ENCODE results near the gene SCAMP2. TPM values are rescaled to one million over a fixed set of nuclear protein-coding genes. Genes with fewer than 3 reads are reported as not detected.
"Not testable (repeated sequence)": the region's sequence is repeated elsewhere in the genome, so short reads cannot be mapped to it uniquely, and the experiment has no call there.

Gene SCAMP2
- total RNA-seq, 1 experiment from 2014 or later = 50.2 TPM

DNA sequence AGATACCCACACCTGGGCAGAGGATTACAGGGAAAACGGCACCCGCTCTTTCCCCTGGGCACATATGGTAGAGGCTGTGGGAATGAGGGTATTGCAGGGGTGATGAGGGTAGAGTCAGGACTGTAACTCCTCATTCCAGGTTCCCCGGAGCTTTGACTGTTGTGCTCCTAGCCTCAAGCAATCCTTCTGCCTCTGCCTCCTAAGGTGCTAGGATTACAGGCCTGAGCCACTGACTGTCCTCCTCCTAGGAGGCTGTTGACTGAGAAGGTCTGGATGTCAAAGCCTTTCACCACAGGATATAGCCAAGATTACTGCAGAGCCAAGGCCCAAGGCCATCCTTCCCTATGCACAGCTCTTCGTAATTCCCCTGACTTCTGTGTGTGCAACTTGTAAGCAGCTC, 15.6 kb upstream of the SCAMP2 start:
- WGBS (ENCODE audit: extremely low coverage, insufficient read length, low lambda C conversion rate) = no CpG with 5 or more reads among the region's 4 CpGs
- H2BK120ac ChIP-seq (ENCODE audit: low read depth, low read length, poor library complexity, severe bottlenecking) = no peak overlapping the region
- no peaks in the 10 kb centered on the region for H3K79me1 ChIP-seq (ENCODE audit: insufficient read depth, low read depth, low read length, poor library complexity, severe bottlenecking)
- peak overlapping the region in 1 of 2 experiments; percentile 47; a peak in 1 of 5 replicates for H3K4me3 Mint-ChIP-seq
- H3K36me3 Mint-ChIP-seq (ENCODE audit: insufficient read depth in 1 of 3, low read depth in 3 of 3) = peaks cover 14 to 27% (median 22%) of the 10 kb centered on the region in 3 experiments; a peak in 6 of 7 replicates
- no peak overlapping the region for H3K27ac ChIP-seq (ENCODE audit: insufficient read length, low read depth, low read length)
- no peaks in the 10 kb centered on the region for H4K20me1 ChIP-seq (ENCODE audit: control insufficient read depth, insufficient read depth, insufficient read length)
- H3K9me3 Mint-ChIP-seq = no peaks in the 10 kb centered on the region; a peak in 1 of 5 replicates
- H4K91ac ChIP-seq (ENCODE audit: insufficient read length, low read depth, low read length) = no peak overlapping the region
- no peak for TF ChIP-seq CTCF (conservative IDR thresholded peaks at IDR 0.05)
- H3K14ac ChIP-seq (ENCODE audit: insufficient read depth, low read length) = no peak overlapping the region
- H2BK12ac ChIP-seq (ENCODE audit: insufficient read length, low read depth, low read length) = no peak overlapping the region
- H3K18ac ChIP-seq (ENCODE audit: insufficient read length, low read depth, low read length) = no peak overlapping the region
- no peak overlapping the region for H3T11ph ChIP-seq (ENCODE audit: low read length)
- no peak overlapping the region for H3K23ac ChIP-seq (ENCODE audit: insufficient read length, low read depth, low read length)
- no peak for DNase-seq
- peaks cover 22 to 30% of the 10 kb centered on the region in 2 experiments for H3K4me1 Mint-ChIP-seq
- H3K27me3 ChIP-seq (ENCODE audit: insufficient read depth, low read length) = no peaks in the 10 kb centered on the region
- H3K27ac Mint-ChIP-seq = no peak overlapping the region
- H4K5ac ChIP-seq (ENCODE audit: insufficient read length, low read depth, low read length) = no peak overlapping the region
- H3K4ac ChIP-seq (ENCODE audit: low read depth, low read length) = no peak overlapping the region
- no peak overlapping the region for H2BK5ac ChIP-seq (ENCODE audit: insufficient read length, low read length)
- H3K9ac ChIP-seq (ENCODE audit: extremely low read depth, insufficient read length, low read length) = no peak overlapping the region
- no peak overlapping the region for H2BK15ac ChIP-seq (ENCODE audit: low read depth, low read length)
- no peaks in the 10 kb centered on the region for H3K9me3 ChIP-seq (ENCODE audit: control insufficient read depth, low read depth, low read length)
- H3K56ac ChIP-seq (ENCODE audit: insufficient read length, low read depth, low read length) = peak overlapping the region; percentile 12
- H3K27me3 Mint-ChIP-seq (ENCODE audit: low read depth) = peaks cover 3% of the 10 kb centered on the region; the same call in 1 of the 2 replicates
- H3K23me2 ChIP-seq (ENCODE audit: insufficient read length, low read depth, low read length, poor library complexity, severe bottlenecking) = peaks cover 11% of the 10 kb centered on the region
- H3K79me2 ChIP-seq (ENCODE audit: insufficient read depth, low read length) = no peaks in the 10 kb centered on the region
- H3K4me1 ChIP-seq (ENCODE audit: insufficient read depth, low read length) = no peaks in the 10 kb centered on the region
- H3K4me2 ChIP-seq (ENCODE audit: insufficient read depth, insufficient read length, low read length) = peak overlapping the region; percentile 69
- H2AFZ ChIP-seq (ENCODE audit: low read length) = no peak overlapping the region
- no peak overlapping the region for H2BK20ac ChIP-seq (ENCODE audit: low read depth, low read length, poor library complexity, severe bottlenecking)
- H4K8ac ChIP-seq (replicated peaks; ENCODE audit: insufficient read length, low read depth, low read length) = no peak overlapping the region
- no peak overlapping the region for H2AK5ac ChIP-seq (ENCODE audit: insufficient read length, low read length)

GRCh38 chr15:74887537-74888193, 14.5 kb upstream of the SCAMP2 start:
- H3K27ac ChIP-seq (ENCODE audit: insufficient read length, low read depth, low read length); H3K4me1 ChIP-seq (ENCODE audit: insufficient read depth, low read length); H3K4ac ChIP-seq (ENCODE audit: low read depth, low read length); H3K27me3 Mint-ChIP-seq (ENCODE audit: low read depth); H2AFZ ChIP-seq (ENCODE audit: low read length); H4K20me1 ChIP-seq (ENCODE audit: control insufficient read depth, insufficient read depth, insufficient read length); H3K9me3 Mint-ChIP-seq; H4K8ac ChIP-seq (replicated peaks; ENCODE audit: insufficient read length, low read depth, low read length); H2BK15ac ChIP-seq (ENCODE audit: low read depth, low read length); H3K56ac ChIP-seq (ENCODE audit: insufficient read length, low read depth, low read length); H3K27ac Mint-ChIP-seq; H2BK120ac ChIP-seq (ENCODE audit: low read depth, low read length, poor library complexity, severe bottlenecking); H2BK5ac ChIP-seq (ENCODE audit: insufficient read length, low read length); H4K5ac ChIP-seq (ENCODE audit: insufficient read length, low read depth, low read length); H2BK12ac ChIP-seq (ENCODE audit: insufficient read length, low read depth, low read length); H4K91ac ChIP-seq (ENCODE audit: insufficient read length, low read depth, low read length); H3T11ph ChIP-seq (ENCODE audit: low read length); H3K27me3 ChIP-seq (ENCODE audit: insufficient read depth, low read length); H3K23ac ChIP-seq (ENCODE audit: insufficient read length, low read depth, low read length); H2BK20ac ChIP-seq (ENCODE audit: low read depth, low read length, poor library complexity, severe bottlenecking); H3K79me2 ChIP-seq (ENCODE audit: insufficient read depth, low read length); DNase-seq; H3K14ac ChIP-seq (ENCODE audit: insufficient read depth, low read length); H3K9ac ChIP-seq (ENCODE audit: extremely low read depth, insufficient read length, low read length); H3K9me3 ChIP-seq (ENCODE audit: control insufficient read depth, low read depth, low read length); H3K4me2 ChIP-seq (ENCODE audit: insufficient read depth, insufficient read length, low read length); H3K4me3 Mint-ChIP-seq; H2AK5ac ChIP-seq (ENCODE audit: insufficient read length, low read length); H3K79me1 ChIP-seq (ENCODE audit: insufficient read depth, low read depth, low read length, poor library complexity, severe bottlenecking); H3K18ac ChIP-seq (ENCODE audit: insufficient read length, low read depth, low read length): not testable (repeated sequence)
- Mint-ChIP-seq H3K36me3 (ENCODE audit: insufficient read depth in 1 of 3, low read depth in 3 of 3) (peaks cover 4 to 18% (median 14%) of the 10 kb centered on the region in 3 experiments; a peak in 6 of 7 replicates), H3K4me1 (peaks cover 22 to 30% of the 10 kb centered on the region in 2 experiments)
- no CpG with 5 or more reads among the region's 10 CpGs for WGBS (ENCODE audit: extremely low coverage, insufficient read length, low lambda C conversion rate)
- peaks cover 11% of the 10 kb centered on the region for H3K23me2 ChIP-seq (ENCODE audit: insufficient read length, low read depth, low read length, poor library complexity, severe bottlenecking)
